Ascending aorta (tissue), 2 donors: ENCODE measurements around the gene PSMD5. TPM values are rescaled to one million over a fixed set of nuclear protein-coding genes. Genes with fewer than 3 reads are reported as not detected.

Source experiments
- DNase-seq, 2 donors: peaks; one replicate each; pipeline ENCODE4 v3.0.0-alpha.2; 2019; ENCODE audit warnings: low spot score in 2 of 2
- H3K27ac ChIP-seq, 2 donors: fragments of 200-600 bp; sonication (generic); one replicate each; pipeline ENCODE4 v1.5.1; 2016 to 2017; ENCODE audit warnings: mild to moderate bottlenecking in 1 of 2
- H3K27me3 ChIP-seq: fragments of 200-600 bp; sonication (generic); one replicate; pipeline ENCODE4 v1.5.1; 2017
- H3K36me3 ChIP-seq, 2 donors: fragments of 200-600 bp; sonication (generic); one replicate each; pipeline ENCODE4 v1.5.1; 2016
- H3K4me1 ChIP-seq, 2 donors: fragments of 200-600 bp; sonication (generic); one replicate each; pipeline ENCODE4 v1.5.1; 2016 to 2017; ENCODE audit warnings: mild to moderate bottlenecking in 1 of 2
- H3K4me3 ChIP-seq, 2 donors: fragments of 200-600 bp; sonication (generic); one replicate each; pipeline ENCODE4 v1.5.1; 2016 to 2017; ENCODE audit warnings: mild to moderate bottlenecking in 1 of 2
- H3K9me3 ChIP-seq, 2 donors: fragments of 200-600 bp; sonication (generic); one replicate each; pipeline ENCODE4 v1.5.1; 2016
- intact Hi-C: fragments of 100-400 bp; cut with DNase I; formaldehyde crosslinking; loops from one replicate; pipeline ENCODE4 v1.15.1; 2023
- total RNA-seq: library from RNA; depleted of rRNA; stranded (reverse); fragments of >200 nt; gene quantifications from one replicate; pipeline ENCODE4 v1.1.0, GENCODE V29; 2016
- TF ChIP-seq, protein P1 (sequence below), 3 experiments: fragments of 200-600 bp in 2 of 3; fragments of 450-650 bp in 1 of 3; sonication (generic) in 2 of 3; IDR thresholded peaks; one replicate each; pipeline ENCODE4 v1.5.1; 2016 to 2019; ENCODE audit warnings: antibody characterized with exemption in 3 of 3, mild to moderate bottlenecking in 1 of 3, moderate library complexity in 1 of 3

The PSMD5 gene
- total RNA-seq, 1 donor from 2014 or later = 18.2 TPM

DNA sequence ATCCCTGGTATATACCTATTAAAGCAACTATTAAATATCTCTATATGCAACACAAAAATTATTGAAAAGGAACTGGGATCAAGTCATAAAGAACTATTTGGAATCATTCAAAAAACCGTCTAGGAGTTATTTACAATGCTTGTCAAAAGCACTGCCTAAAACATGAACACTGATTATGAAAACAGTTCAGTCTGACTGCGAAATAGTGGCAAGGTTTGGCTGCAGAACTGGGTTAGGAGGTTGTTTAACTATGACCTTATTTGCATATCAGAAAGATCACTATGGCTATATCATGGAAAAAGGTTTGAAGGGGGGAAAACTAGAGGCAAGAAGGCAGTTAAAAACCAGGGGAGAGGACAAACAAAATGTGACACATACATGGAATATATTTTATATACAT, 61.5 kb downstream of the PSMD5 start:
- no peaks in the 10 kb centered on the region for H3K27me3 ChIP-seq
- no peak overlapping the region for H3K4me3 ChIP-seq
- intact Hi-C loops = no loop called here
- TF ChIP-seq, protein P1, sequence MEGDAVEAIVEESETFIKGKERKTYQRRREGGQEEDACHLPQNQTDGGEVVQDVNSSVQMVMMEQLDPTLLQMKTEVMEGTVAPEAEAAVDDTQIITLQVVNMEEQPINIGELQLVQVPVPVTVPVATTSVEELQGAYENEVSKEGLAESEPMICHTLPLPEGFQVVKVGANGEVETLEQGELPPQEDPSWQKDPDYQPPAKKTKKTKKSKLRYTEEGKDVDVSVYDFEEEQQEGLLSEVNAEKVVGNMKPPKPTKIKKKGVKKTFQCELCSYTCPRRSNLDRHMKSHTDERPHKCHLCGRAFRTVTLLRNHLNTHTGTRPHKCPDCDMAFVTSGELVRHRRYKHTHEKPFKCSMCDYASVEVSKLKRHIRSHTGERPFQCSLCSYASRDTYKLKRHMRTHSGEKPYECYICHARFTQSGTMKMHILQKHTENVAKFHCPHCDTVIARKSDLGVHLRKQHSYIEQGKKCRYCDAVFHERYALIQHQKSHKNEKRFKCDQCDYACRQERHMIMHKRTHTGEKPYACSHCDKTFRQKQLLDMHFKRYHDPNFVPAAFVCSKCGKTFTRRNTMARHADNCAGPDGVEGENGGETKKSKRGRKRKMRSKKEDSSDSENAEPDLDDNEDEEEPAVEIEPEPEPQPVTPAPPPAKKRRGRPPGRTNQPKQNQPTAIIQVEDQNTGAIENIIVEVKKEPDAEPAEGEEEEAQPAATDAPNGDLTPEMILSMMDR (IDR thresholded peaks at IDR 0.05) = no peak
- peaks cover 12 to 43% of the 10 kb centered on the region in 2 donors for H3K36me3 ChIP-seq
- H3K4me1 ChIP-seq = peaks cover 0 to 2% of the 10 kb centered on the region in 2 donors
- H3K27ac ChIP-seq = no peak overlapping the region
- no peaks in the 10 kb centered on the region for H3K9me3 ChIP-seq
- no peak for DNase-seq

DNA sequence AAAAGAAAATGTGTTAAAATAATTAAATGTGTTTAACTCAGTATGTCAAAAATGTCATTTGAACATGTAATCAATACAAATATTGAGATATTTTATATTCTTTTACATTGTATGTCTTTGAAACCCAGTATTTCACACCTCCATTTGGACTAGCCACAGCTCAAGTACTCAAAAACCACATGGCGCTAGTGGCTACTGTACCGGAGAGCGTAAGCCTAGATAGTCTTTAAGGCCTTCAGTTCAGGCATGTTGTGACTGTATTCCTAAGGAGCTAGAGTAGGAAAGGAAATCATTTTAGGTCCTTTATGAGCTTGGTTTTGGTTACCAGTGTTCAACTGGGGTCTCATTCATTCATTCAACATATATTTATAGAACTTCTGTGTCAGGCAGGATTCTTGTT, 62.4 kb downstream of the PSMD5 start:
- Histone ChIP-seq H3K4me3 (no peak overlapping the region), H3K27ac (no peak overlapping the region), H3K36me3 (peaks cover 13 to 49% of the 10 kb centered on the region in 2 donors), H3K27me3 (no peaks in the 10 kb centered on the region), H3K4me1 (peaks cover 0 to 2% of the 10 kb centered on the region in 2 donors), H3K9me3 (no peaks in the 10 kb centered on the region)
- no peak for DNase-seq
- intact Hi-C loops = no loop called here
- TF ChIP-seq, protein P1 (IDR thresholded peaks at IDR 0.05) = no peak

DNA sequence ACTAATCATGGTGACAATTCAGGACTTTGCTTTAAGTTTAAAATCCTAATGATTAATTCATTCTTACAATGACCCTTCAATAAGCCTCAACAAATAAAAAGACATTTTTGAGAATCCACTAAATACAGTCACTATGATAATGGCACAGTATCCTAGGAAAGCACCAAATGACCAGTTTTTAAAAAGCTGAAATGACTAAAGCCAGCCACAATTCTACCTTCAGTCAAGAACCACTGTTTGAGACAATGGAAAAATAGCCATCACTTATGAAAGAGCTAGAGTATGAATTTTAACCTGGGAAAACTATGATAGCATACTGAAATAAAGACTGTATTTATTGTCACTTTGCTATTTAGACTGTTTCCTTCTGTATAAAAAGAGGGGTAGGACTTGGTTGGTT, 63.5 kb downstream of the PSMD5 start:
- Histone ChIP-seq H3K27ac (no peak overlapping the region), H3K4me3 (no peak overlapping the region), H3K4me1 (peaks cover 0 to 2% of the 10 kb centered on the region in 2 donors), H3K27me3 (no peaks in the 10 kb centered on the region), H3K36me3 (peaks cover 21 to 49% of the 10 kb centered on the region in 2 donors), H3K9me3 (no peaks in the 10 kb centered on the region)
- intact Hi-C loops = no loop called here
- TF ChIP-seq, protein P1 (IDR thresholded peaks at IDR 0.05) = no peak
- no peak for DNase-seq

DNA sequence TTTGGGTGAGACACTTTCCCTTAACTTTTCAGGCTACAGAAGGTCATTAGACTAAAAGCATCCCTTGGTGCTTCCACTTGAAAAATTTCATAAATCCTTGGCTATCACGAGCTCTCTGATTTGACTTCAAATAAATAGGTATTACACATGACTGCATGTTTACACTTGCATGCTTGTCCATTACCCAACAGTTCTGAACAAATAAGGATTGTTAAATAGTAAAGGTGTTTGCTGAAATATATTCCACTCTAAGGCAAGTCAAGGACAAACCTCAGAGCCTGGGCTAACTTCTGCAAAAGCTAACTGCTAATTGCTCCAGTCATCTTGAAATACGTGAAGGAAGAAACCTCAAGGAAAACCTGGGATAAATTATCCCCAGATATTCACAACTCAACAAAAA, 64.0 kb downstream of the PSMD5 start:
- H3K27me3 ChIP-seq = no peaks in the 10 kb centered on the region
- no peak for DNase-seq
- H3K27ac ChIP-seq = no peak overlapping the region
- TF ChIP-seq, protein P1 (IDR thresholded peaks at IDR 0.05) = no peak
- peaks cover 21 to 50% of the 10 kb centered on the region in 2 donors for H3K36me3 ChIP-seq
- intact Hi-C loops = no loop called here
- H3K9me3 ChIP-seq = no peaks in the 10 kb centered on the region
- no peaks in the 10 kb centered on the region for H3K4me1 ChIP-seq
- no peak overlapping the region for H3K4me3 ChIP-seq

DNA sequence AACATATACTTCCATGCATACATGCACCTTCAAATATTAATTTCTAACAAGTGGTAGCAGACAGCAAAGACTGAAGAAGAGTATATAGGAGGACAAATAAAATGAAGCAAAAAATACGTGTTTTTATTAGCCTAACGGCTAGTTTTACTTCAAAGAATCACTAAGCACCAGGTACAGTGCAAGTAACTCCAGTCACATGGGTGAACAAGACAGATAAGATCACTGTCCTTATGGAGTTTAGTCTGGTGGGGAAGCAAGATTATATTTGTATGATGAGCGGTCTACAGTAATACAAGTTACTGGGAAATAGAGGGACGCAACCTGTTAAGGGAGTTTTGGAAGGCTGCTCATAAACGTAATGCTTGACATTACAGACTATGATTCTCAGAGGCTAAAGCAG, 65.5 kb downstream of the PSMD5 start:
- no peak overlapping the region for H3K27ac ChIP-seq
- DNase-seq = no peak
- no peak overlapping the region for H3K4me3 ChIP-seq
- H3K9me3 ChIP-seq = no peaks in the 10 kb centered on the region
- H3K4me1 ChIP-seq = no peaks in the 10 kb centered on the region
- peaks cover 26 to 64% of the 10 kb centered on the region in 2 donors for H3K36me3 ChIP-seq
- H3K27me3 ChIP-seq = no peaks in the 10 kb centered on the region
- intact Hi-C loops = no loop called here
- TF ChIP-seq, protein P1 (IDR thresholded peaks at IDR 0.05) = no peak

DNA sequence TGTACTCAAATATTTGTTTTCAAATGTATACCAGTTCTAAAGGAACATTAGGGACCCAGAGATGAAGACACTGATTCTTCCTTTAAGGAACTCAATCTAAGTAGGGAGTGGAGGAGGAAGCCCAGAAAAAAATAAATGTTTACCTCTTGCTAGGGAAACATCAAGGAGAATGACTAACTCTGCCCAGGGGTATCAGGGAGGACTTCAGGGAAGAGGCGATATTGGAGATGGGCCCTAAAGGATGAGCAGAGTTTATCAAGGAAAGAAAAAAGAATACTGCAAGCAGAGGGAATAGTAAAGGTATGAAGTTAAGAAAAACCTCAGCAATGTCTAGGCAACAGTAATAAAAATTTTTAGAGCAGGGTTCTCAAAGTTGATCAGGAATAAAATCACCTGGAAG, 65.9 kb downstream of the PSMD5 start:
- DNase-seq = no peak
- H3K36me3 ChIP-seq = peaks cover 26 to 64% of the 10 kb centered on the region in 2 donors
- H3K9me3 ChIP-seq = no peaks in the 10 kb centered on the region
- no peak overlapping the region for H3K27ac ChIP-seq
- H3K27me3 ChIP-seq = no peaks in the 10 kb centered on the region
- intact Hi-C loops = no loop called here
- no peaks in the 10 kb centered on the region for H3K4me1 ChIP-seq
- TF ChIP-seq, protein P1 (IDR thresholded peaks at IDR 0.05) = no peak
- no peak overlapping the region for H3K4me3 ChIP-seq
